Thymus (tissue), 11 donors: ENCODE results near the gene PARD6A. TPM values are rescaled to one million over a fixed set of nuclear protein-coding genes. Genes with fewer than 3 reads are reported as not detected.

ENCODE experiments used
- DNase-seq, 9 donors: peaks; one replicate each; pipeline ENCODE4 v3.0.0-alpha.2; 2013; ENCODE audit warnings: low spot score in 9 of 9, low read depth in 6 of 9, missing footprints in 1 of 9
- H3K27ac ChIP-seq, 2 donors: one replicate each; pipeline ENCODE4 v1.5.1; 2013; ENCODE audit warnings: control low read depth in 1 of 2, low read depth in 1 of 2, low read length in 1 of 2, mild to moderate bottlenecking in 1 of 2, moderate library complexity in 1 of 2
- H3K27me3 ChIP-seq, 2 donors: one replicate each; pipeline ENCODE4 v1.5.1; 2013; ENCODE audit warnings: low read length in 1 of 2; ENCODE audit not compliant: control insufficient read depth in 2 of 2, insufficient read depth in 1 of 2
- H3K36me3 ChIP-seq, 2 donors: one replicate each; pipeline ENCODE4 v1.5.1; 2013; ENCODE audit warnings: low read length in 1 of 2, mild to moderate bottlenecking in 1 of 2, moderate library complexity in 1 of 2; ENCODE audit not compliant: control insufficient read depth in 2 of 2, insufficient read depth in 2 of 2
- H3K4me1 ChIP-seq, 2 donors: one replicate each; pipeline ENCODE4 v1.5.1; 2013; ENCODE audit warnings: low read length in 2 of 2; ENCODE audit not compliant: control insufficient read depth in 2 of 2, insufficient read depth in 2 of 2
- H3K4me3 ChIP-seq, 2 donors: one replicate each; pipeline ENCODE4 v1.5.1; 2013; ENCODE audit warnings: low read length in 2 of 2, control low read depth in 1 of 2, mild to moderate bottlenecking in 1 of 2
- H3K9me3 ChIP-seq, 2 donors: one replicate each; pipeline ENCODE4 v1.5.1; 2013; ENCODE audit warnings: low read length in 1 of 2, mild to moderate bottlenecking in 1 of 2; ENCODE audit not compliant: control insufficient read depth in 2 of 2, insufficient read depth in 1 of 2
- WGBS: extraction: QIAGEN DNeasy Blood & Tissue Kit; methylation state at CpG from one replicate; pipeline ENCODE4 v1.1.7; 2013; 5-methylcytosine and 5-hydroxymethylcytosine counted together
- polyA plus RNA-seq: library from polyadenylated mRNA; stranded (reverse); fragments of 200-250 nt; gene quantifications from one replicate; pipeline ENCODE4 v1.2.3, GENCODE V29; 2013
- total RNA-seq: library from RNA; stranded (reverse); fragments of 120-200 nt; gene quantifications from one replicate; pipeline ENCODE4 v1.2.4, GENCODE V29; 2013
- donor health status: healthy.

Gene PARD6A
- total and polyA plus RNA-seq, 2 donors: 4.6 to 5.9 TPM

- no peak overlapping the region for H3K27ac ChIP-seq
- no peaks in the 10 kb centered on the region for H3K27me3 ChIP-seq
- H3K9me3 ChIP-seq: no peaks in the 10 kb centered on the region
- no peaks in the 10 kb centered on the region for H3K36me3 ChIP-seq
- DNase-seq: no peak
- peaks cover 5 to 7% of the 10 kb centered on the region in 2 donors for H3K4me1 ChIP-seq
- no peak overlapping the region for H3K4me3 ChIP-seq
- WGBS: 97% methylated on average over 4 of the region's 4 CpGs
Measured at GRCh38 chr16:67707210-67707609, 46.5 kb downstream of the PARD6A start.

GRCh38 chr16:67707790-67708189 lies 47.0 kb downstream of the PARD6A start:
- no peak overlapping the region for H3K27ac ChIP-seq
- no peaks in the 10 kb centered on the region for H3K36me3 ChIP-seq
- peaks cover 5 to 7% of the 10 kb centered on the region in 2 donors for H3K4me1 ChIP-seq
- WGBS: 98% methylated on average over 5 of the region's 5 CpGs
- H3K4me3 ChIP-seq: no peak overlapping the region
- H3K9me3 ChIP-seq: no peaks in the 10 kb centered on the region
- no peak for DNase-seq
- no peaks in the 10 kb centered on the region for H3K27me3 ChIP-seq

GRCh38 chr16:67708368-67708771 lies 47.6 kb downstream of the PARD6A start:
- no peak for DNase-seq
- Histone ChIP-seq H3K9me3 (no peaks in the 10 kb centered on the region), H3K4me3 (no peak overlapping the region), H3K27ac (no peak overlapping the region), H3K36me3 (no peaks in the 10 kb centered on the region), H3K27me3 (no peaks in the 10 kb centered on the region), H3K4me1 (peaks cover 3 to 4% of the 10 kb centered on the region in 2 donors)
- 96% methylated on average over 2 of the region's 2 CpGs for WGBS

GRCh38 chr16:67709050-67709449 lies 48.3 kb downstream of the PARD6A start:
- Histone ChIP-seq H3K27me3 (no peaks in the 10 kb centered on the region), H3K36me3 (no peaks in the 10 kb centered on the region), H3K4me3 (no peak overlapping the region), H3K27ac (no peak overlapping the region), H3K4me1 (no peaks in the 10 kb centered on the region), H3K9me3 (no peaks in the 10 kb centered on the region)
- DNase-seq: no peak
- 96% methylated on average over 1 of the region's 1 CpG for WGBS

GRCh38 chr16:67710607-67711006 lies 49.8 kb downstream of the PARD6A start:
- DNase-seq: no peak
- H3K36me3 ChIP-seq: no peaks in the 10 kb centered on the region
- H3K4me3 ChIP-seq: no peak overlapping the region
- H3K9me3 ChIP-seq: no peaks in the 10 kb centered on the region
- H3K27me3 ChIP-seq: no peaks in the 10 kb centered on the region
- H3K4me1 ChIP-seq: no peaks in the 10 kb centered on the region
- no peak overlapping the region for H3K27ac ChIP-seq
- 98% methylated on average over 6 of the region's 6 CpGs for whole genome bisulfite sequencing

Other genes starting within 250 kb of the PARD6A start
- gene ZDHHC1, start 244.5 kb upstream of the PARD6A start, total RNA-seq: 0.52 TPM
- gene ZDHHC1, start 244.5 kb upstream of the PARD6A start, polyA plus RNA-seq: 2.5 TPM
- 0.09 TPM for gene HSD11B2, start 229.8 kb upstream of the PARD6A start, total RNA-seq
- 7.8 TPM for gene HSD11B2, start 229.8 kb upstream of the PARD6A start, polyA plus RNA-seq
- gene ATP6V0D1, start 179.8 kb upstream of the PARD6A start, total RNA-seq: 51.8 TPM
- 44.8 TPM for gene ATP6V0D1, start 179.8 kb upstream of the PARD6A start, polyA plus RNA-seq
- gene AGRP, start 177.4 kb upstream of the PARD6A start, total RNA-seq: 0.09 TPM
- 0.87 TPM for gene AGRP, start 177.4 kb upstream of the PARD6A start, polyA plus RNA-seq
- 5.7 TPM for gene RIPOR1, start 132.1 kb upstream of the PARD6A start, total RNA-seq
- 25.4 TPM for gene RIPOR1, start 132.1 kb upstream of the PARD6A start, polyA plus RNA-seq
- gene CTCF, start 98.4 kb upstream of the PARD6A start, total RNA-seq: 61.0 TPM
- 44.5 TPM for gene CTCF, start 98.4 kb upstream of the PARD6A start, polyA plus RNA-seq
- 19.7 TPM for gene CARMIL2, start 15.8 kb upstream of the PARD6A start, total RNA-seq
- gene CARMIL2, start 15.8 kb upstream of the PARD6A start, polyA plus RNA-seq: 85.6 TPM
- 15.3 TPM for gene ACD, start 700 bp upstream of the PARD6A start, total RNA-seq
- gene ACD, start 700 bp upstream of the PARD6A start, polyA plus RNA-seq: 23.4 TPM
- gene ENKD1, start 5.8 kb downstream of the PARD6A start, total RNA-seq: 12.0 TPM
- gene ENKD1, start 5.8 kb downstream of the PARD6A start, polyA plus RNA-seq: 31.3 TPM
- 5.3 TPM for gene C16orf86, start 5.9 kb downstream of the PARD6A start, total RNA-seq
- 9.4 TPM for gene C16orf86, start 5.9 kb downstream of the PARD6A start, polyA plus RNA-seq
- gene GFOD2, start 58.4 kb downstream of the PARD6A start, total RNA-seq: 10.2 TPM
- 11.3 TPM for gene GFOD2, start 58.4 kb downstream of the PARD6A start, polyA plus RNA-seq
- gene RANBP10, start 145.6 kb downstream of the PARD6A start, total RNA-seq: 3.7 TPM
- 10.7 TPM for gene RANBP10, start 145.6 kb downstream of the PARD6A start, polyA plus RNA-seq
- gene TSNAXIP1, start 145.9 kb downstream of the PARD6A start, total RNA-seq: 0.76 TPM
- gene TSNAXIP1, start 145.9 kb downstream of the PARD6A start, polyA plus RNA-seq: 2.0 TPM
- gene THAP11, start 181.4 kb downstream of the PARD6A start, total RNA-seq: 38.2 TPM
- 25.7 TPM for gene THAP11, start 181.4 kb downstream of the PARD6A start, polyA plus RNA-seq
- gene NUTF2, start 186.0 kb downstream of the PARD6A start, total RNA-seq: 50.7 TPM
- gene NUTF2, start 186.0 kb downstream of the PARD6A start, polyA plus RNA-seq: 106 TPM
- gene CENPT, start 186.7 kb downstream of the PARD6A start, total RNA-seq: 25.4 TPM
- 101 TPM for gene CENPT, start 186.7 kb downstream of the PARD6A start, polyA plus RNA-seq
- gene EDC4, start 212.1 kb downstream of the PARD6A start, total RNA-seq: 39.7 TPM
- 45.0 TPM for gene EDC4, start 212.1 kb downstream of the PARD6A start, polyA plus RNA-seq
- 0.28 TPM for gene NRN1L, start 223.9 kb downstream of the PARD6A start, total RNA-seq
- 5.6 TPM for gene NRN1L, start 223.9 kb downstream of the PARD6A start, polyA plus RNA-seq
- 8.8 TPM for gene PSKH1, start 232.3 kb downstream of the PARD6A start, total RNA-seq
- 12.6 TPM for gene PSKH1, start 232.3 kb downstream of the PARD6A start, polyA plus RNA-seq